ENCODE measurements around the gene NECAB3. TPM values are rescaled to one million over a fixed set of nuclear protein-coding genes. Genes with fewer than 3 reads are reported as not detected.

The NECAB3 gene
- total RNA-seq, 4 donors from 2014 or later, result 26.1 to 180 (median 94.5) TPM

- WGBS, 2 donors (ENCODE audit: low coverage in 1 of 2), result 73 to 88% methylated on average over 4 to 9 of the region's 9 CpGs
- intact Hi-C loops (cut with DNase I; ENCODE audit: low total_unique reads), result no loop called here
- Histone ChIP-seq H3K4me1 (peaks cover 8 to 19% (median 15%) of the 10 kb centered on the region in 4 donors), H3K9me3 (no peaks in the 10 kb centered on the region), H3K4me3 (no peak overlapping the region), H3K36me3 (no peaks in the 10 kb centered on the region), H3K27ac (no peak overlapping the region), H3K27me3 (no peaks in the 10 kb centered on the region)
- TF ChIP-seq POLR2AphosphoS5 (IDR thresholded peaks at IDR 0.05), result no peak
- in situ Hi-C loops (cut with MboI; ENCODE audit: low pct_ligation_motif_present in 1 of 4, low pct_unique_long_range_greater_than_20kb in 1 of 4, low sequenced_read_pairs in 3 of 4), result no loop called here
- no peak for DNase-seq
Measured at GRCh38 chr20:33681728-33682353, 7.6 kb upstream of the NECAB3 start.

DNA sequence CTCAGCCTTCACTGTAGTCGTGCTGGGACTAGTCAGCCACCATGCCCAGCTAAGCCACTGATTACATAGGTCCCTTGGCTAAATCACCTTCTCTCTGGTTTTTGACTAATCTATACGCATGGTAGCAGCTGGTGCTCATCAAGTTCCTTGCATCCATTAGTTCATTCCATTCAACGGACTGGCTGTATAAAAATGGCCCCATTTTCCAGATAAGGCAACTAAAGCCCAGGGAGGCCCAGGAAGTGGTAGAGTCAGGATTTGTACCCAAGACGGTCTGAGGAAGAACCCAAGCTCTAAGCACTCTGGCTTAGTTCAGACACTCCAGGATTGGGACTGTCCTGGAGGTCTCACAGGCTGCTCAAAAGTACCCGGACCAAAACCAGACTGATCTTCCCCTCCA is 7.1 kb upstream of the NECAB3 start:
- TF ChIP-seq, protein P1, sequence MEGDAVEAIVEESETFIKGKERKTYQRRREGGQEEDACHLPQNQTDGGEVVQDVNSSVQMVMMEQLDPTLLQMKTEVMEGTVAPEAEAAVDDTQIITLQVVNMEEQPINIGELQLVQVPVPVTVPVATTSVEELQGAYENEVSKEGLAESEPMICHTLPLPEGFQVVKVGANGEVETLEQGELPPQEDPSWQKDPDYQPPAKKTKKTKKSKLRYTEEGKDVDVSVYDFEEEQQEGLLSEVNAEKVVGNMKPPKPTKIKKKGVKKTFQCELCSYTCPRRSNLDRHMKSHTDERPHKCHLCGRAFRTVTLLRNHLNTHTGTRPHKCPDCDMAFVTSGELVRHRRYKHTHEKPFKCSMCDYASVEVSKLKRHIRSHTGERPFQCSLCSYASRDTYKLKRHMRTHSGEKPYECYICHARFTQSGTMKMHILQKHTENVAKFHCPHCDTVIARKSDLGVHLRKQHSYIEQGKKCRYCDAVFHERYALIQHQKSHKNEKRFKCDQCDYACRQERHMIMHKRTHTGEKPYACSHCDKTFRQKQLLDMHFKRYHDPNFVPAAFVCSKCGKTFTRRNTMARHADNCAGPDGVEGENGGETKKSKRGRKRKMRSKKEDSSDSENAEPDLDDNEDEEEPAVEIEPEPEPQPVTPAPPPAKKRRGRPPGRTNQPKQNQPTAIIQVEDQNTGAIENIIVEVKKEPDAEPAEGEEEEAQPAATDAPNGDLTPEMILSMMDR (IDR thresholded peaks at IDR 0.05), result no peak
- no peak for TF ChIP-seq EP300 (IDR thresholded peaks at IDR 0.05; ENCODE audit: low read depth)
- TF ChIP-seq POLR2AphosphoS5 (IDR thresholded peaks at IDR 0.05), result no peak
- no peak for TF ChIP-seq POLR2A (IDR thresholded peaks at IDR 0.05)
- intact Hi-C loops (cut with DNase I; ENCODE audit: low total_unique reads) (no loop called here), in situ Hi-C loops (cut with MboI; ENCODE audit: low pct_ligation_motif_present in 1 of 4, low pct_unique_long_range_greater_than_20kb in 1 of 4, low sequenced_read_pairs in 3 of 4) (no loop called here)
- 93 to 94% methylated on average over 2 to 5 of the region's 5 CpGs for WGBS, 2 donors (ENCODE audit: low coverage in 1 of 2)
- no peaks in the 10 kb centered on the region for H3K36me3 ChIP-seq
- H3K27ac ChIP-seq, result no peak overlapping the region
- peaks cover 6 to 16% (median 15%) of the 10 kb centered on the region in 4 donors for H3K4me1 ChIP-seq
- no peaks in the 10 kb centered on the region for H3K9me3 ChIP-seq
- H3K4me3 ChIP-seq, result no peak overlapping the region
- no peaks in the 10 kb centered on the region for H3K27me3 ChIP-seq
- DNase-seq, result no peak

GRCh38 chr20:33680686-33681085 is 6.5 kb upstream of the NECAB3 start:
- Histone ChIP-seq H3K27ac (no peak overlapping the region), H3K36me3 (no peaks in the 10 kb centered on the region), H3K4me3 (no peak overlapping the region), H3K27me3 (no peaks in the 10 kb centered on the region), H3K9me3 (no peaks in the 10 kb centered on the region), H3K4me1 (peaks cover 6 to 21% (median 20%) of the 10 kb centered on the region in 4 donors)
- in situ Hi-C loops (cut with MboI; ENCODE audit: low pct_ligation_motif_present in 1 of 4, low pct_unique_long_range_greater_than_20kb in 1 of 4, low sequenced_read_pairs in 3 of 4), result no loop called here
- intact Hi-C loops (cut with DNase I; ENCODE audit: low total_unique reads), result no loop called here
- TF ChIP-seq, protein P1 (IDR thresholded peaks at IDR 0.05), result no peak
- TF ChIP-seq POLR2AphosphoS5 (IDR thresholded peaks at IDR 0.05), result no peak
- no peak for TF ChIP-seq EP300 (IDR thresholded peaks at IDR 0.05; ENCODE audit: low read depth)
- 91 to 100% methylated on average over 2 of the region's 2 CpGs for WGBS, 2 donors (ENCODE audit: low coverage in 1 of 2)
- no peak for DNase-seq

- DNase-seq, result no peak
- Histone ChIP-seq H3K4me1 (peaks cover 0 to 21% (median 20%) of the 10 kb centered on the region in 4 donors), H3K9me3 (no peaks in the 10 kb centered on the region), H3K4me3 (no peak overlapping the region), H3K27ac (no peak overlapping the region), H3K36me3 (no peaks in the 10 kb centered on the region), H3K27me3 (no peaks in the 10 kb centered on the region)
- in situ Hi-C loops (cut with MboI; ENCODE audit: low pct_ligation_motif_present in 1 of 4, low pct_unique_long_range_greater_than_20kb in 1 of 4, low sequenced_read_pairs in 3 of 4), result no loop called here
- 74% methylated on average over 19 of the region's 20 CpGs; no CpG with 5 or more reads in 1 of the 2 donors for WGBS, 2 donors (ENCODE audit: low coverage in 1 of 2)
- intact Hi-C loops (cut with DNase I; ENCODE audit: low total_unique reads), result no loop called here
- TF ChIP-seq, protein P1 (IDR thresholded peaks at IDR 0.05), result no peak
- TF ChIP-seq POLR2A (IDR thresholded peaks at IDR 0.05), result no peak
- TF ChIP-seq EP300 (IDR thresholded peaks at IDR 0.05; ENCODE audit: low read depth), result no peak
- TF ChIP-seq POLR2AphosphoS5 (IDR thresholded peaks at IDR 0.05), result no peak
Measured at GRCh38 chr20:33679758-33680485, 5.7 kb upstream of the NECAB3 start.

All from transverse colon (tissue), 4 donors.